NB4 (cell line): ENCODE data around the gene PODN.

Source experiments
- DNase-seq: peaks from one replicate; pipeline ENCODE4 v3.0.0; 2010; ENCODE audit warnings: low read depth
- H3K4me3 ChIP-seq: one replicate; pipeline ENCODE4 v1.5.1; 2011; ENCODE audit warnings: mild to moderate bottlenecking, low read depth, low read length, moderate library complexity
- MAX ChIP-seq: IDR thresholded peaks from 2 replicates; pipeline ENCODE4 v1.6.1; 2011; ENCODE audit warnings: low read depth, low read length
- MYC ChIP-seq: IDR thresholded peaks from 2 replicates; pipeline ENCODE4 v1.6.1; 2011; ENCODE audit warnings: low read depth, low read length
- POLR2A ChIP-seq: IDR thresholded peaks from 2 replicates; pipeline ENCODE4 v1.6.1; 2011; ENCODE audit warnings: mild to moderate bottlenecking; ENCODE audit not compliant: insufficient read length; ENCODE audit errors: extremely low read depth
- TF ChIP-seq, protein P1 (sequence below): IDR thresholded peaks from one replicate; pipeline ENCODE4 v1.5.1; 2012; ENCODE audit warnings: low read depth, low read length

PODN gene

GRCh38 chr1:53122201-53122885, 60.3 kb downstream of the PODN start:
- DNase-seq = no peak
- no peak overlapping the region for H3K4me3 ChIP-seq
- TF ChIP-seq, protein P1, sequence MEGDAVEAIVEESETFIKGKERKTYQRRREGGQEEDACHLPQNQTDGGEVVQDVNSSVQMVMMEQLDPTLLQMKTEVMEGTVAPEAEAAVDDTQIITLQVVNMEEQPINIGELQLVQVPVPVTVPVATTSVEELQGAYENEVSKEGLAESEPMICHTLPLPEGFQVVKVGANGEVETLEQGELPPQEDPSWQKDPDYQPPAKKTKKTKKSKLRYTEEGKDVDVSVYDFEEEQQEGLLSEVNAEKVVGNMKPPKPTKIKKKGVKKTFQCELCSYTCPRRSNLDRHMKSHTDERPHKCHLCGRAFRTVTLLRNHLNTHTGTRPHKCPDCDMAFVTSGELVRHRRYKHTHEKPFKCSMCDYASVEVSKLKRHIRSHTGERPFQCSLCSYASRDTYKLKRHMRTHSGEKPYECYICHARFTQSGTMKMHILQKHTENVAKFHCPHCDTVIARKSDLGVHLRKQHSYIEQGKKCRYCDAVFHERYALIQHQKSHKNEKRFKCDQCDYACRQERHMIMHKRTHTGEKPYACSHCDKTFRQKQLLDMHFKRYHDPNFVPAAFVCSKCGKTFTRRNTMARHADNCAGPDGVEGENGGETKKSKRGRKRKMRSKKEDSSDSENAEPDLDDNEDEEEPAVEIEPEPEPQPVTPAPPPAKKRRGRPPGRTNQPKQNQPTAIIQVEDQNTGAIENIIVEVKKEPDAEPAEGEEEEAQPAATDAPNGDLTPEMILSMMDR = no peak
- no peak for TF ChIP-seq MYC
- no peak for TF ChIP-seq POLR2A
- no peak for TF ChIP-seq MAX

DNA sequence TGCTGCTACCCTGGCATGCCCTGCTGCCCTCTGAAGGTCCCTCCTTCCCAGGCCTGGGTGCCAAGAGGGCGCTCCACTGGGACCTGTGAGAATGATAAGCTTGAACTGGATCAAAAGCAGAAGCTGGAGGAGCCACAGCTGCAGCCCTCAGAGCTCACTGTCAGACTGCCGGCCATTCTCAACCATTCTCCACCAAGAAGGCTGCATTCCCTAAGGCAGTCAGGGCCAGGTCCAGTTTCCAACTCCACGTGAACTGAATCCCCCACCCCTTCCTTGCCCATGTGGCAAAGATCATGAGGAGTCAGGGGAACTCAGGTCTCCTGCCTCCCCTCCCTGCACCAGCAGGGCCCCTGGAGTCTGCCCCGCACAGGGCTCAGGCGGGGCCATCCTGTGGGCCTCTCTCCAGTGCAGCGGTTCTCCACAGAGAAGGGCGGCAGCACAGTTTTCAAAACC, 61.0 kb downstream of the PODN start:
- H3K4me3 ChIP-seq = no peak overlapping the region
- no peak for DNase-seq
- TF ChIP-seq POLR2A (no peak), MYC (no peak), MAX (no peak)
- TF ChIP-seq, protein P1 = no peak

DNA sequence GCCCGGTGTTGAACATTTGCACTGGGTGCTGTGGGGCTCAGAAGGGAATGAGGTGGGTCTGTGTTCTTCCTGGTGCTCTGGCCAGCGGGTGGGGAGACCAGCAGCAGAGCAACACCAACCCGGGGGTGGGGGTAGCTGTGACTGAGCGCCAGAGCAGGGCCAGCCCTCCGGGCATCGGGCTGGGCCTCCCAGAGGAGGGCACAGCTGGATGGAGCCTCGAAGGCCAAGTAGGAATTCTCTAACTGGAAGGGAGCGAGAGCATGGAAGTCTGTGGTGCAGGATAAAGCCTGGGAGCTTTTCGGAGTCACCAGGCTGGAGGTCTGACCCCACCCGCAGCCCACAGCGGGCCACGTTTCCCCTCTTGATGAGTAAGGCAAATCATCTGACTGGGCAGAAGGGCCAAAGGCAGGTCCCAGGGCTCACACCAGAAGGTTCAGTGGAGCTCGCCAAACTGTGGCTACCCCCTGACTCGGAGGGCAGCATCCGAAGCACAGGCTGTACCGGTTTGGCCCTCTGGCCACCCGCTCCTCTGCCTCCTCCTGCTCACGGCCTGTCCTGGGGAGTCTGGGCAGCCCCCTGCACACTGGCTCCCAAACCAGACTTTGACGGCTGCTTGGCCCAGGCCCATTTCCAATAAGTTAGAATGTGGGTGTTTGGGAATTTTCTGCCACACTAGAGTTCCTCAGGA, 61.6 kb downstream of the PODN start:
- no peak for DNase-seq
- TF ChIP-seq MYC = no peak
- TF ChIP-seq, protein P1 = no peak
- TF ChIP-seq POLR2A = no peak
- TF ChIP-seq MAX = no peak
- H3K4me3 ChIP-seq = no peak overlapping the region

- DNase-seq = no peak
- TF ChIP-seq, protein P1 = no peak
- TF ChIP-seq POLR2A (no peak), MYC (no peak), MAX (no peak)
- H3K4me3 ChIP-seq = no peak overlapping the region
Measured at GRCh38 chr1:53125122-53125521, 63.1 kb downstream of the PODN start.

DNA sequence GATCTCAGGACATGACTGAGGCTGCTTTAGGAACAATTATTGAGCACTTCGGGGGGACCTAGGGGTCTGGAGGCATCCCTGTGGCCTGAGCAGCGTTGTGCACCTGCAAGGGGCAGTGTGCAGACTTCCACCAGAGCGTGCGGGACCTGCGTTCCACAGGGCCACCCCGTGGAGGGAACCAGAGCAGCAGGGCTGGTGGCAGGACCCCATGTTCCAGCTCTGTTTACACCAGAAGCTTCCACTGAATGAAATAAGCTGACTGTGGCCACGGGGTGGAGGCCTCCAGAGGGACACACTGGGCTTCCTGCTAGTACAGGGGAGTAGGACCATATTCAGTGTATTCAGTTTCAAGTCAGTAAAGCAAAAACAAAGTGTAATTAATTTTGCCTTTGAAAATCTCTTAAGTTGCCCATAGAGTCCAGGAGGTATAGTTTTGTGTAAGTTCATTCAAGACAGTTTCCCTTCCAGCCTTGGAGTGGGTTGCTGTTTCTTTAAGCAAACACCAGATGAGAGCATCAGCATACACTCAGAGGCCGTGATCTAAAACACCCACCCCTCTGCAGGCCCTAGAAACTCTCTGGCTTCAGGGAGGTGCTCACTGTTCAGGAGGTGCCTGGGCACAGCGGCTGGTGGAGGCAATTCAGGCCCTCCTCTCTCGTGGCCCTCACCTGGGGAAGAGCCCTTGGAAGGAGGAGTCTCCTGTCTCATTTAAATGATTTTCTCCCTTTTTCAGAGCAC, 63.8 kb downstream of the PODN start:
- no peak for DNase-seq
- TF ChIP-seq MAX (no peak), MYC (no peak), POLR2A (no peak)
- TF ChIP-seq, protein P1 = no peak

More for the DNA sequence above, 63.8 kb downstream of the PODN start:
- H3K4me3 ChIP-seq = no peak overlapping the region
